Central memory CD8-positive, alpha-beta T cell (primary cell): ENCODE measurements around the gene TNS1.

Source experiments
- ATAC-seq: fragments of 150-1000 bp; cut with Tn5 transposase; replicated peaks from 2 replicates; pipeline ENCODE4 v1.10.0; 2022; ENCODE audit warnings: mild to moderate bottlenecking, moderate FRiP score, moderate number of reproducible peaks; ENCODE audit not compliant: poor library complexity, severe bottlenecking; ENCODE audit errors: extremely low read depth
- DNase-seq, 2 donors: peaks; one replicate each; pipeline ENCODE4 v3.0.0; 2021; ENCODE audit warnings: low spot score in 2 of 2
- H3K27ac Mint-ChIP-seq: one replicate; pipeline ENCODE4 v1.8.0; 2022; ENCODE audit warnings: low read depth, mild to moderate bottlenecking, moderate library complexity, mixed read lengths
- H3K27me3 Mint-ChIP-seq: one replicate; pipeline ENCODE4 v1.8.0; 2022; ENCODE audit warnings: mixed read lengths
- H3K36me3 Mint-ChIP-seq: one replicate; pipeline ENCODE4 v1.8.0; 2022; ENCODE audit warnings: mild to moderate bottlenecking, moderate library complexity, mixed read lengths; ENCODE audit not compliant: insufficient read depth
- H3K4me1 Mint-ChIP-seq: one replicate; pipeline ENCODE4 v1.8.0; 2022; ENCODE audit warnings: mixed read lengths
- H3K4me3 Mint-ChIP-seq: one replicate; pipeline ENCODE4 v1.8.0; 2022; ENCODE audit warnings: mild to moderate bottlenecking, moderate library complexity, mixed read lengths
- H3K9me3 Mint-ChIP-seq: one replicate; pipeline ENCODE4 v1.8.0; 2022; ENCODE audit warnings: mixed read lengths

The TNS1 gene

DNA sequence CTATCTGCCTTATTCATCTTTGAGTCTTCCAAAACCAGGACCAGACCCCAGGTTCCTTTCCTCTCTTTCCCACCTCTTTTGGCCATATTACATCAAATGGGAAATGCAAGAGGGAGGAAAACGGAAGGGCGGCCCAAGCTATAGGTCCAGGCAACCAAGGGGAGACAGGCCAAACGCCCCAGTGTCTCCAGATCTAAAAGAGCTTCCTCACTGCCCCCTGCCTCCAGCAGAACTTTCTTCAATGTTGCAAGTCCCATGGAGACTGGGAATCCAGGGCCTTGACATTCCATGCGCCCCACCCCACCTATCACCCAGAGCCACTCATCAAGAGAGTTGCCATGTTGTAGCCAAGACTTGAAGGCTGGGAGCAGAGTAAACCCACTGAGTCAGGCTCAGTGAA lies 15.4 kb downstream of the TNS1 start:
- no peak for DNase-seq
- Mint-ChIP-seq H3K4me1 (peaks cover 6% of the 10 kb centered on the region), H3K27ac (no peak overlapping the region)

DNA sequence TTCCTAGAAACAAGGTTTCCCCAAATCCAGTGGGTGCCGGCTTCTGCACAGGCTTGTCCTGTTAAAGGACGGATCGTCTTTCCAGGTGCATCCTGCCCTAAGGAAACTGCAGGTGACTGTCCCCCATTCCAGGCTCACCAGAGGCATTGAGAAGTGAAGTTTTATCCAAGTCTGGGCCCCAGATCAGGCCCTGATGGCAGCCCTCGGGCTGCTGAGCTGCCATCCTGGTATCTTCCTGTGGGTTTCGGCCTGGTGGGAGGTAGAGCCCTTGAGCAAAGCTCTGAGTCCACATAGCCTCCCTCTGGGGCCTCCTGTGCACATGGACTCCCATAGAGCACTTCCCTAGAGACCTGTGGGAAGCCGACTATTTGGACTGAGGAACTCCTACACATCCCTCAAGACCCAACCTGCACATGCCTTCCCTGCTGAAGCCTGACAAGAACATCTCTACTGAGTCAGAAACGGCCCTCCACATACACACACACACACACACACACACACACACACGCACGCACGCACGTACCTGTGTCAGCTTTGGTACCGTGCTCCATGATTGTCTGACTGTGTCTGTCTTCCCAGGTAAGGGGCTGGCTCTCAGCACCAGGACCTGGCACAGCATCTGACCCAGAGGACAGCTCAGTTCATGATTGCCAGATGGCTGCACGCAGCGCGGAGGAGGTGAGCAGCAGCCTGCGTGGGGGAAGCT lies 16.4 kb downstream of the TNS1 start:
- no peak for ATAC-seq
- Mint-ChIP-seq H3K36me3 (no peaks in the 10 kb centered on the region), H3K27ac (no peak overlapping the region), H3K4me1 (peaks cover 6% of the 10 kb centered on the region), H3K4me3 (no peak overlapping the region), H3K9me3 (no peaks in the 10 kb centered on the region), H3K27me3 (peaks cover 10% of the 10 kb centered on the region)
- no peak for DNase-seq

More for the DNA sequence above, 15.4 kb downstream of the TNS1 start:
- no peaks in the 10 kb centered on the region for H3K9me3 Mint-ChIP-seq
- no peaks in the 10 kb centered on the region for H3K36me3 Mint-ChIP-seq
- ATAC-seq: no peak
- H3K4me3 Mint-ChIP-seq: no peak overlapping the region
- H3K27me3 Mint-ChIP-seq: peaks cover 19% of the 10 kb centered on the region

- Mint-ChIP-seq H3K9me3 (no peaks in the 10 kb centered on the region), H3K27me3 (peaks cover 16% of the 10 kb centered on the region), H3K4me3 (no peak overlapping the region), H3K36me3 (no peaks in the 10 kb centered on the region), H3K4me1 (peaks cover under 1% of the 10 kb centered on the region), H3K27ac (no peak overlapping the region)
- ATAC-seq (no peak), DNase-seq (no peak)
These were observed 19.2 kb downstream of the TNS1 start for GRCh38 chr2:217983276-217984233.

DNA sequence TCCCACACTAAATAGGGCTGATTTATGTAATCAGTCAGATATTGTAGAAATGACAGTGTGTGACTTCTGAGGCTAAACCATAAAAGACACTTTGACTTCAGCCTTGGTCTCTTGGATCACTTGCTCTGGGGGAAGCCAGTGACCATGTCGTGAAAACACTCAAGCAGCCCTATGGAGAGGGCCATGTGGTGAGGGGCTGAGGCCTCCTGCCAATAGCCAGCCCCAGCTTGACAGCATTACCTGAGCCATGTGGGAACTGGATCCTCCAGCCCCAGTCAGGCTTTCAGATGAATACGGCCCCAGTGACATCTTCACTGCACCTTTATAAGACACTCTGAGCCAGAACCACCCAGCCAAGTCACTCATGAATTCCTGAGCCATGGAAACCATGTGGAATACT lies 20.8 kb downstream of the TNS1 start:
- H3K27ac Mint-ChIP-seq: no peak overlapping the region
- DNase-seq (no peak), ATAC-seq (no peak)
- H3K4me1 Mint-ChIP-seq: no peaks in the 10 kb centered on the region
- no peaks in the 10 kb centered on the region for H3K9me3 Mint-ChIP-seq
- no peaks in the 10 kb centered on the region for H3K36me3 Mint-ChIP-seq
- H3K4me3 Mint-ChIP-seq: no peak overlapping the region
- peaks cover 13% of the 10 kb centered on the region for H3K27me3 Mint-ChIP-seq

DNA sequence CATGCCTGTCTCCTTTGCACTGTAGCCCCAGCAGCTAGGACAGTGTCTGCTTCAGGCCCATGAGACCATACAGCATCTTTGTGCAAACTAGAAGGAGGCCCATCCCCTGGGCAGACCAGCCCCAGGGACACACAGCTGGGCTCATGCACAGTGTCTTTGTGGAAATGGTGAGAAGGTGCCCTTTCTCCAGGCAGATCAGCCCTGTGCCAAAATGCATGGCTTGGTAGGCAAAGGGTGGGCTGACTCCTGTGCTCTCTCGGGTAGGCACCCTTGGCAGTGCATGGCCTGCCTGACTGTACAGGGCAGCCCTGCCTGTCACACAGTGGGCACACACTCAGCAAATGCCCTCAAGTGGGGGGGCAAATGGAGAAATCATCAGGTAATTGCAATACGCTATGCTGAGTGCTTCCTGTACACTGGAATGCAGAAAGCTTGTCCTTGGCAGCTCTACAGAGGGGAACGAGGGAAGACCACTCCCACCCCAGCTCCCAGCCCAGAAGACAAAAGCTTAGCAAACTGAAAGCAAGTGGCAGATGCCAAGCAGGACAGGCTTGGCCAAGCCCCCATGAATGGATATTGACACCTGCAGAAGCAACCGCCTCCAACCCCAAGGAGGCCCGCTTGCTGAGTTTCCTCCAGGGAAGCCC lies 21.6 kb downstream of the TNS1 start:
- H3K9me3 Mint-ChIP-seq: no peaks in the 10 kb centered on the region
- no peak for ATAC-seq
- no peaks in the 10 kb centered on the region for H3K36me3 Mint-ChIP-seq
- no peak overlapping the region for H3K27ac Mint-ChIP-seq
- H3K4me3 Mint-ChIP-seq: no peak overlapping the region
- H3K27me3 Mint-ChIP-seq: peaks cover 13% of the 10 kb centered on the region
- no peaks in the 10 kb centered on the region for H3K4me1 Mint-ChIP-seq
- DNase-seq: no peak

DNA sequence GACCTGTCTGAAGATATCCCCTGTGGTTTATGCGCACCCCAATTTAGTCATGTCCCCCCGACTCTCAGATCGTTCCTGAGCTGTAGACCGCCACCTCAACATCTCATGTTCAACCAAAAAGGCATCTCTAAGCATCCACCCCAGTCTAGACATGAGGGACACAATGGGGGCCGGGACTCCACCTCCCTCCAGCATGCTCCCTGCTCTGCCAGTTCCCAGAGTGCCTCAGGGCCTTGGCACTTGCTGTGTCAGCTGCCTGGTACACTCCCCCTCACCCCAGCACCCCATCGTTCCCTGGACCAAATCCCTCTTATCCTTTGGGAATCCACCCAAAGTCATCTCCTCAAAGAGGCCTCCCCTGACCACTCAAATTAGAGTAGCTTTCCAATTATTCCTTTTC lies 22.2 kb downstream of the TNS1 start:
- no peak for ATAC-seq
- Mint-ChIP-seq H3K27ac (no peak overlapping the region), H3K4me3 (no peak overlapping the region), H3K9me3 (no peaks in the 10 kb centered on the region), H3K4me1 (no peaks in the 10 kb centered on the region), H3K27me3 (peaks cover 13% of the 10 kb centered on the region), H3K36me3 (no peaks in the 10 kb centered on the region)
- no peak for DNase-seq

- H3K36me3 Mint-ChIP-seq: no peaks in the 10 kb centered on the region
- no peaks in the 10 kb centered on the region for H3K4me1 Mint-ChIP-seq
- H3K9me3 Mint-ChIP-seq: no peaks in the 10 kb centered on the region
- no peak for DNase-seq
- no peak overlapping the region for H3K4me3 Mint-ChIP-seq
- no peak overlapping the region for H3K27ac Mint-ChIP-seq
- ATAC-seq: no peak
- H3K27me3 Mint-ChIP-seq: peaks cover 13% of the 10 kb centered on the region
These were observed 22.8 kb downstream of the TNS1 start for GRCh38 chr2:217980036-217980435.

GRCh38 chr2:217979151-217979811 lies 23.5 kb downstream of the TNS1 start:
- Mint-ChIP-seq H3K27ac (no peak overlapping the region), H3K36me3 (no peaks in the 10 kb centered on the region), H3K4me3 (no peak overlapping the region), H3K9me3 (no peaks in the 10 kb centered on the region), H3K4me1 (no peaks in the 10 kb centered on the region), H3K27me3 (peaks cover 13% of the 10 kb centered on the region)
- no peak for ATAC-seq
- no peak for DNase-seq

- no peak for ATAC-seq
- H3K4me1 Mint-ChIP-seq: no peaks in the 10 kb centered on the region
These were observed 24.2 kb downstream of the TNS1 start for GRCh38 chr2:217978536-217979150.

DNA sequence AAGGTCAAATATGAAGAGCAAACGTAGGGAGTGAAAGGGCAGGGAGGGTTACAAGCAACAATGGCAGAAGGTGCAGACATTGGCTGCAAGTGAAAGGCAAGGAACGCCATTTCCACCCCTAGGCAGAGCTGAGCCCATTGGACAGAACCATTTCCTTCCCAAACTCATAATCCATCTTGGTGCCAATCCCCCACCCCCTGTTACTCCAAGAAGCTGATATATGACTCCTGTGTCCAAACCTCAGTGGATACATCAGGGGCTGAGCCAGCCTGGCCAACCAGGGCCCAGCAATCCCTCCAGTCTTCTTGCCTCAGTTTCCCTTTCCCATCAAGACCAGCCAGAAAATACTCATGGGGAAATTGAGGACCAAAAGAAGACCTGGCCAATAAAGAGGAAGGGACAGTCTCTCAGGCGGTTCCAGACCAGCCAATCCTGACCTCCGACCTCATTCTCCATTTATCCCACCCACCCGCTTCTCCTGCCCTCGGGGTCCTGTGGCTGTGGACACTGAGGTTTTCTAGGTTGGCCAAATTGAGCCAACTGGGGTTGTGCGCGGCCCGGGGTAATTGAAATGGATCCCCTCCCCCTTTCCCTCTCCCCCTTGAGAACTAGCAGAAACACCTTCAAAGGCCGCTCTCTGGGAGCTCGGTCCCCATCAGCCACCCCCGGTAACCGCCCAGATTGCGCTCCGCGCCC lies 24.8 kb downstream of the TNS1 start:
- H3K4me1 Mint-ChIP-seq: no peaks in the 10 kb centered on the region
- H3K27ac Mint-ChIP-seq: no peak overlapping the region
- no peak overlapping the region for H3K4me3 Mint-ChIP-seq
- ATAC-seq (no peak), DNase-seq (no peak)
- no peaks in the 10 kb centered on the region for H3K36me3 Mint-ChIP-seq
- no peaks in the 10 kb centered on the region for H3K9me3 Mint-ChIP-seq
- peaks cover 13% of the 10 kb centered on the region for H3K27me3 Mint-ChIP-seq

More at GRCh38 chr2:217978536-217979150, 24.2 kb downstream of the TNS1 start:
- DNase-seq: no peak
- Mint-ChIP-seq H3K4me3 (no peak overlapping the region), H3K9me3 (no peaks in the 10 kb centered on the region), H3K36me3 (no peaks in the 10 kb centered on the region), H3K27me3 (peaks cover 13% of the 10 kb centered on the region), H3K27ac (no peak overlapping the region)

GRCh38 chr2:217976301-217976700 lies 26.5 kb downstream of the TNS1 start:
- no peaks in the 10 kb centered on the region for H3K4me1 Mint-ChIP-seq
- H3K4me3 Mint-ChIP-seq: no peak overlapping the region
- peaks cover 13% of the 10 kb centered on the region for H3K27me3 Mint-ChIP-seq
- no peak for DNase-seq
- H3K27ac Mint-ChIP-seq: no peak overlapping the region
- no peaks in the 10 kb centered on the region for H3K9me3 Mint-ChIP-seq
- no peaks in the 10 kb centered on the region for H3K36me3 Mint-ChIP-seq
- no peak for ATAC-seq
